Measurements from ENCODE around the gene NEURL1B.

DNA sequence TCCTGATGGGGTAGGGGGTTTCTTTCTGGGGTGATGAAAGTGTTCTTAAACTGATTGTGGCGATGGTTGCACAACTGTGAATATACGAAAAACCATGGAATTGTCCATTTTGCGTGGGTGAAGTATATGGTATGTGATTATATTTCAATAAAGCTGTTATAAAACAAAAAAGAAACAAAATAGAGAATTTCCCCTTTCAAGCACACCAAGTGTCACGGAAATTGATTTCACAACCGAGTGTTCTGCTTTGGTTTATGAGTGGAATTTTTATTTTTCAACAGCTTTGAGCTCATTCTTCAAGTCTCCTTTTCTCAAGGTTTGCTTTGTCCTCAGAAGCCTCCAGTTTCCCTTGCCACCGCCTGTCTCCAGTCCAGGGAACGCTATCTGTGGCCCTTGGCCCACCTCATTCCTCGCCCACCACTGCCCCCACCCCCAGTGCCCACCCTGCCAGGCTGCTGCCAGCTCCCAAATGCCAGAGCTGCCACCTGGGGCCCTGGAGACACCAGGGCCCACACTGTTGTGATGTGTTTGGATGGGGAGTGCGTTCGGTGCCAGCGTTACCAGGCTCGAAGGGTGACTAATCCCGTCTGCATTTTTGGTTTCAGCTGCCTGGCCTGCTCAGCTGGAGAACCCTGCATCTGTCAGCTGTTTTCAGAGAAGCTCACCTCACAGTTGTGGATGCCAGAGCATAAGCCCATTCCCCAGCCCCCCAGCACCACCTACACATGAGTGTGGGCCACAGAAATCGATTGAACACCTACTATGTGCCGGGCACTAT is 99.6 kb downstream of the NEURL1B start:
- TF ChIP-seq POLR2A (IDR thresholded peaks at IDR 0.05), result no peak
- TF ChIP-seq, protein P1, sequence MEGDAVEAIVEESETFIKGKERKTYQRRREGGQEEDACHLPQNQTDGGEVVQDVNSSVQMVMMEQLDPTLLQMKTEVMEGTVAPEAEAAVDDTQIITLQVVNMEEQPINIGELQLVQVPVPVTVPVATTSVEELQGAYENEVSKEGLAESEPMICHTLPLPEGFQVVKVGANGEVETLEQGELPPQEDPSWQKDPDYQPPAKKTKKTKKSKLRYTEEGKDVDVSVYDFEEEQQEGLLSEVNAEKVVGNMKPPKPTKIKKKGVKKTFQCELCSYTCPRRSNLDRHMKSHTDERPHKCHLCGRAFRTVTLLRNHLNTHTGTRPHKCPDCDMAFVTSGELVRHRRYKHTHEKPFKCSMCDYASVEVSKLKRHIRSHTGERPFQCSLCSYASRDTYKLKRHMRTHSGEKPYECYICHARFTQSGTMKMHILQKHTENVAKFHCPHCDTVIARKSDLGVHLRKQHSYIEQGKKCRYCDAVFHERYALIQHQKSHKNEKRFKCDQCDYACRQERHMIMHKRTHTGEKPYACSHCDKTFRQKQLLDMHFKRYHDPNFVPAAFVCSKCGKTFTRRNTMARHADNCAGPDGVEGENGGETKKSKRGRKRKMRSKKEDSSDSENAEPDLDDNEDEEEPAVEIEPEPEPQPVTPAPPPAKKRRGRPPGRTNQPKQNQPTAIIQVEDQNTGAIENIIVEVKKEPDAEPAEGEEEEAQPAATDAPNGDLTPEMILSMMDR (IDR thresholded peaks at IDR 0.05), result no peak

Data from right lobe of liver (tissue), 4 donors.